Keratinocyte (primary cell): ENCODE results near the gene TTLL5. TPM values are rescaled to one million over a fixed set of nuclear protein-coding genes. Genes with fewer than 3 reads are reported as not detected.

ENCODE experiments used
- DNase-seq: peaks from one replicate; pipeline ENCODE4 v3.0.0-alpha.2; 2011; ENCODE audit warnings: low read depth, missing footprints, low spot score
- FAIRE-seq: peaks from 2 replicates; lab custom pipeline; 2011; peaks lifted over from hg19 to GRCh38; lab: Jason Lieb, UNC
- H2AFZ ChIP-seq: 2 replicates; pipeline ENCODE4 v1.6.0; 2012; ENCODE audit warnings: low read length, control low read depth, inconsistent platforms; ENCODE audit not compliant: control insufficient read depth
- H3K27ac ChIP-seq: 2 replicates; pipeline ENCODE4 v1.5.1; 2011; ENCODE audit warnings: low read length; ENCODE audit not compliant: control insufficient read depth, insufficient read depth
- H3K27me3 ChIP-seq: 3 replicates; pipeline ENCODE4 v1.6.0; 2011; ENCODE audit warnings: low read length; ENCODE audit not compliant: control insufficient read depth, insufficient read depth; ENCODE audit errors: extremely low read depth
- H3K36me3 ChIP-seq, 2 experiments: 2 replicates in 1 of 2; 3 replicates in 1 of 2; pipeline ENCODE4 v1.5.1; 2011; ENCODE audit warnings: low read length in 2 of 2, mild to moderate bottlenecking in 1 of 2; ENCODE audit not compliant: control insufficient read depth in 2 of 2, insufficient read depth in 2 of 2; ENCODE audit errors: extremely low read depth in 1 of 2
- H3K4me1 ChIP-seq: 3 replicates; pipeline ENCODE4 v1.5.1; 2011; ENCODE audit warnings: low read length; ENCODE audit not compliant: control insufficient read depth, insufficient read depth; ENCODE audit errors: extremely low read depth
- H3K4me2 ChIP-seq: 3 replicates; pipeline ENCODE4 v1.6.0; 2011; ENCODE audit warnings: low read depth, low read length; ENCODE audit not compliant: control insufficient read depth, insufficient read depth; ENCODE audit errors: extremely low read depth
- H3K4me3 ChIP-seq, 3 experiments: fragments of 200-600 bp in 1 of 3; sonication (generic) in 1 of 3; 2 replicates in 2 of 3; 3 replicates in 1 of 3; pipeline ENCODE4 v1.5.1; 2011 to 2016; ENCODE audit warnings: low read length in 3 of 3, mild to moderate bottlenecking in 3 of 3, control low read depth in 2 of 3, inconsistent platforms in 1 of 3, low read depth in 1 of 3, mixed read lengths in 1 of 3, mixed run types in 1 of 3, moderate library complexity in 1 of 3; ENCODE audit not compliant: control insufficient read depth in 2 of 3, insufficient read depth in 2 of 3; ENCODE audit errors: extremely low read depth in 1 of 3
- H3K79me2 ChIP-seq: 2 replicates; pipeline ENCODE4 v1.6.0; 2012; ENCODE audit warnings: low read length; ENCODE audit not compliant: control insufficient read depth, insufficient read depth
- H3K9ac ChIP-seq: 3 replicates; pipeline ENCODE4 v1.6.0; 2011; ENCODE audit warnings: low read length; ENCODE audit not compliant: control insufficient read depth, insufficient read depth; ENCODE audit errors: extremely low read depth
- H3K9me1 ChIP-seq: 3 replicates; pipeline ENCODE4 v1.6.0; 2011; ENCODE audit warnings: low read length; ENCODE audit not compliant: control insufficient read depth, insufficient read depth; ENCODE audit errors: extremely low read depth
- H3K9me3 ChIP-seq: 2 replicates; pipeline ENCODE4 v1.5.1; 2012; ENCODE audit warnings: low read depth, low read length; ENCODE audit not compliant: control insufficient read depth
- H4K20me1 ChIP-seq: 3 replicates; pipeline ENCODE4 v1.6.0; 2011; ENCODE audit warnings: low read length; ENCODE audit not compliant: control insufficient read depth, insufficient read depth; ENCODE audit errors: extremely low read depth
- EZH2 ChIP-seq: IDR thresholded peaks from one replicate; pipeline ENCODE4 v1.6.1; 2012; ENCODE audit warnings: inconsistent platforms, mild to moderate bottlenecking, low read length, moderate library complexity
- dilution Hi-C: fragments of 300-500 bp; cut with MboI; formaldehyde crosslinking; loops from one replicate; pipeline ENCODE4 v1.7.0; 2020; ENCODE audit warnings: low sequenced_read_pairs; ENCODE audit not compliant: extremely low pct_ligation_motif_present
- polyA plus RNA-seq, 5 experiments: library from polyadenylated mRNA; depleted of rRNA in 3 of 5; stranded (reverse) in 3 of 5; stranded (forward) in 1 of 5; unstranded in 1 of 5; fragments of >200 nt; gene quantifications; 1 replicate in 1 of 5; 2 replicates in 3 of 5; 3 replicates in 1 of 5; pipeline versions ENCODE4 v1.2.1 to v1.2.3, GENCODE V29; 2011 to 2012; ENCODE audit warnings: missing spikeins in 2 of 5, low read depth in 1 of 5, low replicate concordance in 1 of 5
- TF ChIP-seq, protein P1 (sequence below), 3 experiments: IDR thresholded peaks in 1 of 3; conservative IDR thresholded peaks in 1 of 3; optimal IDR thresholded peaks in 1 of 3; 2 replicates in 2 of 3; 3 replicates in 1 of 3; pipeline versions ENCODE3 to v1.5.1; 2011; ENCODE audit warnings: low read length in 3 of 3, mild to moderate bottlenecking in 3 of 3, moderate library complexity in 2 of 3, control low read depth in 1 of 3, inconsistent platforms in 1 of 3; ENCODE audit not compliant: insufficient read depth in 2 of 3; ENCODE audit errors: extremely low read depth in 1 of 3

TTLL5 gene
- polyA plus RNA-seq, 1 donor (not counting 4 experiments of a cell fraction or from before 2014, with no cell fraction given), result 20.7 TPM

DNA sequence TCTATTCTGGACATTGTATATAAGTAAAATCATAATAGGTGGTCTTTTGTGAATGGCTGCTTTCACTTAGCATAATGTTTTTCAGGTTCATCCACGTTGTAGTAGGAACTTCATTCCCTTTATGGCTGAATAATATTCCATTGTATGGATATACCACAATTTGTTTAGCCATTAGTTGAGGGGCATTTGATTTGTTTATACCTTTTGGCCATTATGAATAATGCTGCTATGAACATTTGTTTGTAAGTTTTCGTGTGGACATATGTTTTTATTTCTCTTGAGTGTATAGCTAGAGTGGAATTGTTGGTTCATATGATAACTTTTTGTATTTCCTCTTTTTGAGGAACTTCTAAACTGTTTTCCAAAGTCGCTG, 123.3 kb downstream of the TTLL5 start:
- dilution Hi-C loops, result no loop called here
- no peak for FAIRE-seq
- no peak overlapping the region for H2AFZ ChIP-seq
- no peak for DNase-seq
- H3K9ac ChIP-seq, result no peak overlapping the region
- no peak overlapping the region for H3K4me2 ChIP-seq
- no peaks in the 10 kb centered on the region for H3K27me3 ChIP-seq
- no peaks in the 10 kb centered on the region for H4K20me1 ChIP-seq
- H3K79me2 ChIP-seq, result no peaks in the 10 kb centered on the region
- H3K4me1 ChIP-seq, result no peaks in the 10 kb centered on the region
- no peak overlapping the region for H3K27ac ChIP-seq
- no peak for TF ChIP-seq EZH2
- TF ChIP-seq, protein P1, sequence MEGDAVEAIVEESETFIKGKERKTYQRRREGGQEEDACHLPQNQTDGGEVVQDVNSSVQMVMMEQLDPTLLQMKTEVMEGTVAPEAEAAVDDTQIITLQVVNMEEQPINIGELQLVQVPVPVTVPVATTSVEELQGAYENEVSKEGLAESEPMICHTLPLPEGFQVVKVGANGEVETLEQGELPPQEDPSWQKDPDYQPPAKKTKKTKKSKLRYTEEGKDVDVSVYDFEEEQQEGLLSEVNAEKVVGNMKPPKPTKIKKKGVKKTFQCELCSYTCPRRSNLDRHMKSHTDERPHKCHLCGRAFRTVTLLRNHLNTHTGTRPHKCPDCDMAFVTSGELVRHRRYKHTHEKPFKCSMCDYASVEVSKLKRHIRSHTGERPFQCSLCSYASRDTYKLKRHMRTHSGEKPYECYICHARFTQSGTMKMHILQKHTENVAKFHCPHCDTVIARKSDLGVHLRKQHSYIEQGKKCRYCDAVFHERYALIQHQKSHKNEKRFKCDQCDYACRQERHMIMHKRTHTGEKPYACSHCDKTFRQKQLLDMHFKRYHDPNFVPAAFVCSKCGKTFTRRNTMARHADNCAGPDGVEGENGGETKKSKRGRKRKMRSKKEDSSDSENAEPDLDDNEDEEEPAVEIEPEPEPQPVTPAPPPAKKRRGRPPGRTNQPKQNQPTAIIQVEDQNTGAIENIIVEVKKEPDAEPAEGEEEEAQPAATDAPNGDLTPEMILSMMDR (optimal IDR thresholded peaks at IDR 0.05 in 1 of 3, IDR thresholded peaks at IDR 0.05 in 1 of 3, conservative IDR thresholded peaks at IDR 0.05 in 1 of 3; ENCODE audit: extremely low read depth in 1 of 3, insufficient read depth in 2 of 3, low read length in 3 of 3), result no peak
- no peak overlapping the region for H3K4me3 ChIP-seq
- no peaks in the 10 kb centered on the region for H3K36me3 ChIP-seq
- no peaks in the 10 kb centered on the region for H3K9me3 ChIP-seq
- H3K9me1 ChIP-seq, result no peaks in the 10 kb centered on the region

DNA sequence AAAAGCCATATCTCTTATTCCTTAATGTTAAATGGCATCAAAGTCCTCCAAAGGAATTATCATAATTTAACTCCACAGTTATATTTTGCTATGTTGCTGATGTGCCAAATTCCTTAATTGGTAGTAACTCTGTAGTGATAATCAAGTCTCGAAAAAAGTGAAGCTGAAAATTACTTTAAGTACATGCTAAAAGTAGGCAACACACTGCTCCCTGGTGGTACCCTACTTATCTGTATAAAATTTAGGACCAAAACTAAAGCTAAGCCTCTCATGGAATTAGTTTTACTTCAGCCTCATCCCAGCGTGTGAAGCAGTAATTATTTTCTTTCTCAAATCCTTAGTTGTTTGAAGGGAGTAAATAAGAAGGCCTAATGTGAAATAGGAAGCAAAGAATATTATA, 132.8 kb downstream of the TTLL5 start:
- H2AFZ ChIP-seq, result no peak overlapping the region
- H3K79me2 ChIP-seq, result no peaks in the 10 kb centered on the region
- no peak overlapping the region for H3K4me2 ChIP-seq
- H3K27me3 ChIP-seq, result no peaks in the 10 kb centered on the region
- no peak overlapping the region for H3K27ac ChIP-seq
- no peak for DNase-seq
- no peaks in the 10 kb centered on the region for H3K4me1 ChIP-seq
- dilution Hi-C loops, result no loop called here
- no peak for FAIRE-seq
- H3K9me1 ChIP-seq, result no peaks in the 10 kb centered on the region
- no peak overlapping the region for H3K9ac ChIP-seq
- H3K9me3 ChIP-seq, result no peaks in the 10 kb centered on the region
- peaks cover 0 to 5% of the 10 kb centered on the region in 2 experiments for H3K36me3 ChIP-seq
- TF ChIP-seq, protein P1 (optimal IDR thresholded peaks at IDR 0.05 in 1 of 3, IDR thresholded peaks at IDR 0.05 in 1 of 3, conservative IDR thresholded peaks at IDR 0.05 in 1 of 3; ENCODE audit: extremely low read depth in 1 of 3, insufficient read depth in 2 of 3, low read length in 3 of 3), result no peak
- TF ChIP-seq EZH2, result no peak
- no peaks in the 10 kb centered on the region for H4K20me1 ChIP-seq
- H3K4me3 ChIP-seq, result no peak overlapping the region
